HG02763 (cell line): ENCODE data around the gene GALNT14.

ENCODE experiments used
- ATAC-seq: cut with Tn5 transposase; IDR thresholded peaks from one replicate; pipeline ENCODE4 v1.9.1; 2021; ENCODE audit warnings: mild to moderate bottlenecking, moderate library complexity; ENCODE audit not compliant: unreplicated experiment

GALNT14 gene

DNA sequence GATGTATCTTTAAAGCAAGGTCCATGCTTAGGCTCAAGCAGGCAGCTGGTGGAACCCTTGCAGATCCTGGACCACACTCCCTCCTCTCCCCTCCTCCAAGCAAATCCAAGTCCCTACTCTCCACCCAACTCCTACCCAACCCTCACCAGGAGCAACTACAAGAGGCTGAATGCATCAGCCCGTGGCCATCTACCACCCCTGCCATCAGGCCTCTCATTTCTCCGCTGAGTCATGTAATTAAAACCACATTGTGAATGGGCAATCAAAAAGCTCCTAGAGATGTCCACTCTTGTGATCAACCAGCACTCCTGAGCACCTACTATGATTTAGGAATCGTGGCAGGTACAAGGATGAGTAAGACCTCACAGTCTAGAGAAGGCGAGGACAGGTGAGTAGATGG, 188.8 kb downstream of the GALNT14 start:
- no peak for ATAC-seq

DNA sequence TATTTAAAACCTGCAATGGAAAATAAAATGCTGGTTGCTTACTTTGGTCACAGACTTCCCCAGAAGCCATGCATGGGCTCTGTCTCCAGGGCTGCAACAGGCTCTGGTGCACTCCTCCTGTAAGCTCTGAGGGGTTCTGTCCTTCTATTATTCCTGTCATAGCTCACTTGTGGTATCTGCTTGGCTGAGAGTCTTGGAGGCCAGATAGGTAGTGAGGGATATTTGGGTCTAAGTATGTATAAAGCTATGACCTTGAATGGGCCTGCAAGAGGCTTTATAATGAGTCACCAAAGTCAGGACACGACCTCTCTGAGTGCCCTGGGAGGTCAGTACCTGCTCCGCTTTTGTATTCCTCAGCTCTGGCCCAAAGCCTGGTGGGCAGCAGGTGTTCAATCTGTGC, 189.4 kb downstream of the GALNT14 start:
- no peak for ATAC-seq

DNA sequence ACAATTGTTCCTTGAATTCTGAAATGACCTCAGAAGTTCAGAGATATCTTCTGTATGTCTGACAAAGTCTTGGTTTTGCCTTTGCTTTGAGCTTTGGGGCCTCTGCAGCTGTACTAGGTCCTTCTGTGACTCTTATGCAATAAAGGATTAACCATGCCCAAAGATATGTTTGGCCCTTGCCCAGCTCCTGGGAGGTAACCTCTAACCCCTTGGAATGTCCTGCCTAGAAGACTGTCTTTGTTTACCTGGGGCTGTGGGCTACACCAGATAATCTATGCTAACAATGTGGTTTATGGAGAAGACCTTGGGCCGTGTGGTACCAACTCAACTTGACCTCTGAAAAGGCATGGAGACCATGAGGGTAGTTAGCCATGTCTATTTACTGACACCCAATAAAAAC, 190.1 kb downstream of the GALNT14 start:
- no peak for ATAC-seq

DNA sequence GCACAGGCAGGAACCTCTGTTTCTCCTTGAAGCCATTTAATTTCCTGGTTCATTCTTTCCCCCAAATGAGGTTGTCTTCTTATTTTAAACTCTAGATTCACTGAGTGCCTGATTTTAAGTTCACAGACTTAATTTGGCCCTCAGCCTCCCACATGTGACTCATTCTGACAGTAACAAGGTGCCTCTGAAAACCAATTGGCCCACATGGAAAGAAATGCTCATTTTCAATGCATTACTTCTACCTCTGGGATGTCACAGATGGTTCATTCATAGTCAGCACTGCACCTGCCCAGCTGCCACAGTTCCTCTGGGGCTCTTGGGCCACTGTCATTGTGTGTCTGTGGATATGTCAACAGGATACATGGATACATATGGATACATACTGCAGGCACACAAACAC, 190.6 kb downstream of the GALNT14 start:
- ATAC-seq = no peak

DNA sequence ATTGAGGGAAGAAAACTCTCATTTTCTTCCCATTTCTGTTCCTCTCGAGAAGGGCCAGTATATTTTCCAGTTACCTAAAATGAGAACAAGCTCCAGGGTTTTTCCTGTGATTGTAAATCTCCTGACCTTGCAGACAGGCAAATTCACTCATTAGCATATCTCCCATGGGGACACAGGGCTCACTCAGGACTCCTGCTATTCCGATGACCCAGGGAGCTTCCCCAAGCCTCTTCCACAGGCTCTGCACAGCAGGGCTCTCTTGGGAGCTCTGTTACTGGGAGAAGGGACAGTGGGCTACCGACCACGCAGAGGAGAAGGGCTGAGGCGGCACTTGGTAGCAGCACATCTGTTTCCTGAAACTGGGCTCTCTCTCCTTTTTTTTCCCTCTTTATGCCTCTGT, 195.8 kb downstream of the GALNT14 start:
- no peak for ATAC-seq

DNA sequence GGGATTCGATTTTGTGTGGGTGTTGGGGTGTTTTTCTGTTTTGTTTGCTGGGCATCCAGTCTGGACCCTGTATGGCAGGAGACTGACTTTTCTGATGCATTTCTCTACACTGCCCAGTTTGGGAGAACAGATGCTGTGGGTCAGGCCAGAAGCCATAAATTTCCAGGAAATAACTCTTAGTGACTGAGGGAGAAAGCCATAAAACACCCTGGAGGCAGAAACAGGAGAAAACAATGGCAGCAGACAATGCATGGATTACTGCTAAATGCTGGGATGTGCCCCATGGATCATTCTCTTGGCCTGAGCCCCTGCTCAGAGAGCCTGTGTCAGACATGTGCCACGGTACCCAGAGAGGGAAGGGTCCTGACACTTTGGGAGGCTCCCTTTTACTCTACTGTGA, 197.4 kb downstream of the GALNT14 start:
- no peak for ATAC-seq

DNA sequence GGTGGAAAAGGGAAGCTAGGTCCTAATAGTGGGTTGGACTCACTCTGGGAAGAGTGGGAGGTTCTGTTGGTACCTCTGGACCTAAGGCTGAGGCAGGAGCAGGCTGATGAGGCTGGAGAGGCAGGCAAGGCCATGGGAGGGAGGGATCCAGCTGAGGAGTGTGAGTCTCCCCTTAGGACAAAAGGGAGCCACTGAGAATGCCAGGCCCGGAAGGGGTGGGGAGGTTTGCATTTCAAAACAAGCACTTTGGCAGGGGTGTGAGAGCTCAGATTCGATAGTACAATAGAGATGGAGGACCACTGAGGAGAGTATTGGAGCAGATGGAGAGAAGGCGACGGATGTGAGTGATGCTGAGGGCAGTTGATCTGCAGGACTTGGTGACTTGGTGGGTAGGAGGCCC, 198.9 kb downstream of the GALNT14 start:
- ATAC-seq = no peak

DNA sequence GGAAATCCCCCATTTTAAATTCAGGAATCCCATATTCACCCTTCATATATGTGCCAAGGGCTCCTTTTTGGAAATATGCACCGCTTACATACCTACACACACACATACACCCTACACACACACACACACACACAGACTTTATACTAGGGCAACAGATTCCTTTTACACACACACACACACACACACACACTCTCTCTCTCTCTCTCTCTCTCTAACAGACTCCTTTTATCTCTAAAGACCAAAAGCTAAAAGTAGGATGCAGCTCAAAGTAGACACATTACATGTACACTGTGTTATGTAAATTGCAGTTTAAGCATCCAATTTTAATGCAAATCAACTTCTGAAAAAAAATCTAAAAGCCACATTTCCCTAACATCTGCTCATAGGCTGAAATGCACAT, 200.0 kb downstream of the GALNT14 start:
- no peak for ATAC-seq

DNA sequence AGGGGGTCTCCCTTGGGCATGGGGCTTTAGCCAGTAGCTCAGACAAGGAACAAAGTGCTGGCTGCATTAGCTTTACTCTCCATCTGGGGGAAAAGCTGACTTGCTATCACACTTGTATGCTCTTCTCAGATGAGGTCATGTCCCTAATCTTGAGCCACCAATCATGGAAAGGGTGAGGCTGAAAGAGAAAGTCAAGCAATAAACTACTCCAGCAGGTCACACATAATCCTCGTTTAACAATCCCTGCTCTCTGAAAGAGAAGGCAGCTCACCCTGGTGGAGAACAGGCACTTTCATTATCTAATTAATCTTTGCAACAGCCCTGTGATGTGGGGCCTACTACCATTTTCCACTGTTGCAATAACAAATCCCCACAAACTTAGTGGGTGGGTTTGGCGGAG, 201.3 kb downstream of the GALNT14 start:
- ATAC-seq = no peak

DNA sequence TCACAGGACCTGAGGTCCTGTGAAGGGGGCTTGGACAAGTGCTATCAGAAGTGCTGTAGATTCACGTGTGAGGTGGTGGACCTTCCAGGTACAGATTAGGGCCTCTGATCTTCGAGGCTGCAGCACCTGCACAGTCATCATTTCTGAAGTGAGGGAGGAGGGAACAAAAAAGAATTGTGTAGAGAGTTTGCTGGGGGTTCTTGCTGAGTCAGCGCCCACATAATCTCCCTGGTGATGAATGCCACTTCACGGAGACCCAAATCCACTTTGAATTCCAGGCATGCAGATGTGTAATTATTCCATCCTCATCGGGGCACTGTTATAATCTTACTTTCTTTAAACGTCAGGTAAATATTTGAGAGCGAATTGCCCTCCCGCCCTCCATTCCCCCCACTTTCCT, 202.4 kb downstream of the GALNT14 start:
- ATAC-seq = no peak

DNA sequence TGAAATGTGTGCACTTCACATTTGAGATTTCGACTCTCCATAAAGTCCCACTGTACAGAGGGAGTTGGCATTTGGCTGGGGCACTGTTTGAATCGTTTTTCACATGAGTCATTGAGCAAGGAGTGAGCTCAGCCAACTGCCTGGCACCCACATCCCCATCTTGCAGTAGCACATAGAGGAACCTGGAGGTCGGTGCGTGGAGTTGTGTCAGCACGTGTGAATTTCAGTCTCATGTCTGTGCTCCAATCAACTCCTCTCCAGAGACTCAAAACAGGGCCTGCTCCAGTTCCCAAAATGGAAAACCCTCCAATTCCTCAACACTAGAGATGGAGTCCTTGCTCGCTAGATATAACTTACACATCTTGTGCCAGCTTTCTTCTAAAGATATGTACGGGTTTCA, 204.2 kb downstream of the GALNT14 start:
- ATAC-seq = no peak

DNA sequence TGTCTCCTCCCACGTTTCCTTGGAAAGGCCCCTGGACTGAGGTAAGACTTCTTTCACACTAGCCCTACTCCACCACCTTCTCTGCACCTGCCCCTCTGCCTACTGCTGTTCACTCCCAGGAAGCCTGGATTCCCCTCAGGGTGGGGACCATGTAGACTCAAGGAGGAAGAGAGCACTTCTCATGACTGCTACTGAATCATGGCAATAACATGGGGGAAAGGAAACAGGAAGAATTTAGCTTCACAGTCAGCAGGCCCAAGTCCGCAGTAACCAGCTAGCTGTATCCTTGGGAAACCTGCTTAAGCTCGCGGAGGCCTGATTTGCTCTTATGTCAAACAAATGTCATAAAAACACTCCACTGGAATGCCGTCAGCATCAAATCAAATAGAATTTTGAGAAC, 204.7 kb downstream of the GALNT14 start:
- ATAC-seq = no peak

DNA sequence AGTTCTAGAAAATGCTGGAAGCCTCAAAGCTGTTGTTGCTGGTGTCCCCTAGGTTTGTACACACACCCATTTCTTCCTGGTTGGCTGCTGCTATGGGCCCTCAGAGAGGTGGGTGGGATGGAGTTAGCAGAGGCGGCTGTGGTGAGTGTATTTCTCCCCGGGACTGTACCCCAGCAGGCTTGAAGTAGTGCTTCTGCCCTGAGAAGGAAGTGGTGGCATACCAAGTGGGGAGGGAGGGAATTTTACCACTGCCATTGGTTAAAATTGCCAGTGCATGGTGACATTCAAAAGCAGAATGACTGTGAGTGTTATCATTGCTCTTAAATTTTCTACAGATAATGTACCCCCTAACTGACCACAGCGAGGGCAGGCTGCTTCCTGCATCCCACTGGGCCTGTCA, 205.4 kb downstream of the GALNT14 start:
- no peak for ATAC-seq

DNA sequence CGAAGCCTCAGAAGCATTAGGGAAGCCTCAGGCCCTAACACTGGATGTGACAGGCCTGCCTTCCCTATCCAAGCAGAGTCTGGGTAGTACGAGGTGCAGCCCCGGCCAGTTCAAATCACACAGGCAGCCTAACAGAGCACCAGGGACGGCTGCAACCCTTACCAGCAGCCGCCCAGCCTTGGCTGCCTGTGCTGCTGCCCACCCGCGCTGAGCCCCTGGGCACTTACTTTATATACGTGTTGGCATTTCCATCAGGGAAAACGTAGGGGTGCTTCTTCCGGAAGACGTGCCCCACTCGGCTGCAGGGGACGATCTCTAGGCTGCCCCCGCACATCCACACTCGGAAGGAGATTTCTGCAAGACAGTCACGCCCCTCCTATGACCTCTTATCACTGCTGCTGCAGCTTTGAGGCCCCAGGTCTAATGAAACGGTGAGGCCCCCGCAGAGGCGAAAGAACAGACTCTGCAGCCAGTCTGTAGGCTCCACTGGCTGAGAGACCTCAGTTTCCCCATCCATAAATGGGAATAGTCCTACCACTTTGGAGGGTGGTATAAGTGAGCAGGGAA, 206.3 kb downstream of the GALNT14 start:
- no peak for ATAC-seq

DNA sequence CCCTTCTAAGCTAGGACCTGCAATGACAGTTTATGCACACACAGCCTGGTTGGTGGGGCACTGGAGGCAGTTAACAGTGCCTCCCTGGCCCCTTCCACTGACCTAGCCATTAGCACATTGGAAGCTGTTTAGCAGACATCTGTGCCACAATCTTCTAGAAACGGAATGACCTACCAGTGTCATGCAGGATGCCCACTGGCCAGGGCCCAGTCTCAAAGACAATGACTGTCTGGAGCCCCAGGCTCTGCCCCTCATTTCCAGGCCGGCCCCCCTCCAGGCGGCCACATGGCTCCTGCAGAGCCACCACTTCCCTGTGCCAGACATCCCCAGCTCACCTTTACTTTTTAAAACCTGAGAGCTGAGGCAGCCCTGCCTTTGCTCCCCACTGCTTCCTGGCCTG, 207.5 kb downstream of the GALNT14 start:
- no peak for ATAC-seq

DNA sequence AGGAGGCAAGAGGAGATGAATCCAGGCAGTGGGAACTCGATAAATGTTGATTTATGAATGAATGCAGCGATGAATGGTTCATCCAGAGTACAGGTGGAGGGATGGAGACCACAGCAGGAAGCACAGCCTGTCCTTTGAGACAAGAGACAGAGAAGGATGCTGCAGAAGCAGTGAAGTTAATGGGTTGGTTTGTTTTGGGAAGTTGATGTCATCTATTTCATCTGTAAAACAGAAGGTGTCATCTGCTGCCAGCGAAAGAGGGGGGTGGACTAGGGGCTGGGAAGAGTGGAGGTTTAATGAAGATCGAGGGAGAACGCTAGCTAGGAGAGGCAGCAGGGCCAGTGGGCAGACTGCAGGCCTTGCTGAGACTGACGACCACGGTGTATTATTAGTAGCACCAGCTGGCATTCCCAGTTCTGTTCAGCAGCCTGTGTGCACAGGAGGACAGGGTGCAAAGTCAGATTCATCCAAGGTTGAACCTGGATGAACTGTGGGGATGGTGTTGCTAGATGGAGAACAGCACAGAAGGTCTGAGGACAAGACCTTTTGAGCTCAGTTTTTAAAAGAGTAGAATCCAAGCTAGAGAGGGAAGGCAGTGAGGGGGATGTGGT, 210.7 kb downstream of the GALNT14 start:
- no peak for ATAC-seq

DNA sequence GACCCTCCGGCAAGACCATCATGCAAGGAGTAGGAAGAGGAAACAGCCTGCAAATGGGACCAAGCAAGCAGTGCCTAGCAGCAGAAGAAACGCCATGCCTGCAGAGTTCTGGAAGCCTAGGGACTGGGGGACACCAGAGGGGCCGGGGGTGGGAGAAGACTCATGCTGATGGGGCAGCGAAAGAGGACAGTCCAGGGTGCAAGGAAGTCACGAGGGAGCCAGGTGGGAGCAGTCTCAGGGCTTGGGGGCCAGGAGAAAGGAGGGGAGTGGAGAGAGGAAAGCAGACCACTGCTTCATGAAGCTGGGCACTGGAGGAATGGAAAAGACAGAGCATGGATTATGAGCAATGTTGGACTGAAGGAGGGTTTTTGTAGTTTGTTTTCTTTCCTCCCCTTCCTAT, 211.6 kb downstream of the GALNT14 start:
- ATAC-seq = no peak

DNA sequence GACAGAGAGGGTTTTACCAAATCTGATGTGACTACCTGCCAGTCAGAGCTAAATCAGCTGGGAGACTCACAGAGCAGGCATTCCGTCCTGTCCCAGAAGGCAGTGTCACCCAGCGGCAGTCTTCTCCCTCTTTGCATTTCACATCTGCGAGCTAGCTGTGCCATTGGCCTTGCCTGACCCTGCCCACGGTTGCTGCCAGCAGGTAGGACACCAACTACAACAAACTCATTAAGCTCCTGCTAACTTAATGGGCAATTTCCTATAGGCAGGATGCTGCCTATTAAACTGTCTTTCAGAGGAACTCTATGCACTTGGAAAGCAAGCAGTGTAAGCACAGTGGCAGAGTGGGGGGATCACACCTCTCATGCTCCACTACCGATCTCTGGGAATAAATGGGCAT, 214.6 kb downstream of the GALNT14 start:
- ATAC-seq = no peak

DNA sequence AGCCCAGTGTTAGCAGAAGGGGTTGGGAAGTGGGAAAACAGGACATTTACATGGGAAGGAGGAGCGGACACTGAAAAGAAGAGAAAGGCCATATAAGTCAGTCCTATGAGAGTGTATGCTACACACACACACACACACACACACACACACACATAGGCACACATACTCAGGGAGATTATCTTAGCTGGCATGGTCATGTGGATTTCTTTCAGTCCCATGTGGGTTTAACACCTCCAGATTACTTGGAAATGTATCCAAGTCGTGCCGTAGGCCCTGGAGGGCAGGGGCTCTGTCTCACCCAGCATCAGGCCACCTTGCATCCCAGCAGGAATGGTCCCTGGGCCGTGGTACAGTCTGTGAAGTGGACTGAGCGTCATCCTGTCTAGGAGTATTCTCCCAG, 217.7 kb downstream of the GALNT14 start:
- ATAC-seq = no peak

DNA sequence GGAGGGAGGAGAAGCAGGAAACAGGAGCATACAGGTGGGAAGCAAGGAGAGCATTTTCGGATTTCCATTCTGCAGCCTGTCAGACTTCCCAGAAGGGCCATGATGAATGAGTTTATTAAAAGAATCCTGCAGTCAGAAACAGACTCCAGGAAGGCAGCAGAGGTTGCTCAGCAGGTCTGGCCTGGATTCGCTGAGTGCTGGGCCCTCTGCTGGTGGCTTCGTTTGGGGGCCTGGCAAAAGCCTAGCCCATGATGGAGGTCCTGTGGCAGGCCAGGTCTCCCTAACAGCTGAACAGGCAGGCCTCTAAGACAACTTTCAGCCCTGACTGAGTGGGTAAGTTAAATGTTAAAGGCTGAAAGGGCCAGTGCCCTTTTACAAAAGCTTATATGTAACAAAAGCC, 222.8 kb downstream of the GALNT14 start:
- no peak for ATAC-seq

DNA sequence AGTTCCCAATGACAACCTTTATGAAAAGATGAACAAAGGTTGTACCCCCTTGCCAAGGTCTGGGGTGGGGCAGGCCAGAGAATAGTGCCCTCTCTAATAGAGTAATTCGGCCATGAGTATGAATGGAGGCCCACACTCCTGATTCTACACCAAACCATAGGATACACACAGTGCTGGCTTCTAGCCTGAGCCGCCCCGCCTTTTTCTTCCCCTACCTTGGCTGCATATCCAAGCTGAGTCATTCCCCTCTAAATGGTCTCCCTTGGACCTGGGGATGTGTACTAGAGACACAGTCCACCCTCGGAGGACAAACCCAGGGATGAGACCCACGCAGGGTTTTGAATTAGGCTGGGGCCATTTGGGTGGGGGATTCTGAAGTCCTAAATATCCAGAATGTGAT, 223.8 kb downstream of the GALNT14 start:
- ATAC-seq = no peak

DNA sequence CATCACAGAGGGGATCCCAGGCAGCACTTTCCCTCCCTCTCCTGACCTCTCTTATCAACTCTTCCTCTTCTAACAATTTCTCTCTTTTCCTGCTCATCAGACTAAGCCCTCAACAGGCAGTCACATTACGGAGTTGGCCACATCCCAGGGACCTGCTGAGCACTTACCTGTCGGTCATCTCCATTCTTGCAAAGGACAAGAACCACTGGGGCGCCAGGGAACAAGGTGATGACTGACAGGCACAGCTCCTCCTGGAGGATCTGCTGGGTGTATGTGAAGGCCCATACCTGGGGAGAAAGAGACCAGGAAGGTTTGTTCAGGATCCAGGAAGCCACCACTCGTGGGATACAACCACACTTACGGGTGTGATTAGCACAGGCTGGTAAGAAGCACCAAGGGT, 226.2 kb downstream of the GALNT14 start:
- ATAC-seq = no peak

DNA sequence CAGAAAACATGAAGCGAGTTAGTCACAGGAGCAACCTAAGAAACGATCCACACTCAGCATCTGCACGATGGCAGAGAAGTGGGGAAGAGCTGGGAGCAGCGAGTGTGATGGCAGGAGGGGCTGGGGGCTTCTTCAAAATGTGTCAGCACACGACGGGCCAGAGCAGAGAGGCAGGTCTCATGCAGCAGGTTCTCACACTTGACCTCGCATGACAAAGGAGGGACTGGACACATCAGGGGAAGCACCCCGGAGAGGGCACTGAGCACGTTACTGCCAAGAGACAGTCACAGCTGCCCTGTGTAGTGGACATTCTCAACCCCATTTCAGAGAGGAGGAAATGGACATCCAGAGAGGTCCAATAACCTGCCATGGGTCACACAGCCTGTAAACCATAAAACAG, 226.9 kb downstream of the GALNT14 start:
- no peak for ATAC-seq
